ENCODE measurements around the gene DPCD.

- TF ChIP-seq CTCF (IDR thresholded peaks at IDR 0.05) (no peak), POLR2A (IDR thresholded peaks at IDR 0.05) (no peak)
These were observed 58.2 kb downstream of the DPCD start for GRCh38 chr10:101646364-101646763.
